GM12801 (cell line): ENCODE data around the gene LRPPRC.

Experiments
- CTCF ChIP-seq: IDR thresholded peaks from one replicate; pipeline ENCODE4 v1.5.1; 2011; ENCODE audit warnings: control low read depth; ENCODE audit not compliant: insufficient read length; ENCODE audit errors: extremely low read depth

LRPPRC gene

GRCh38 chr2:43998263-43998662 lies 2.5 kb upstream of the LRPPRC start:
- no peak for TF ChIP-seq CTCF

GRCh38 chr2:43993437-43993836 lies 2.4 kb downstream of the LRPPRC start:
- no peak for TF ChIP-seq CTCF

GRCh38 chr2:43989545-43989944 lies 6.2 kb downstream of the LRPPRC start:
- TF ChIP-seq CTCF = no peak

- no peak for TF ChIP-seq CTCF
Measured at GRCh38 chr2:43986600-43986999, 9.2 kb downstream of the LRPPRC start.

- TF ChIP-seq CTCF = no peak
Measured at GRCh38 chr2:43985359-43985758, 10.4 kb downstream of the LRPPRC start.

GRCh38 chr2:43984533-43984932 lies 11.3 kb downstream of the LRPPRC start:
- TF ChIP-seq CTCF = no peak

- TF ChIP-seq CTCF = no peak
Measured at GRCh38 chr2:43980902-43981301, 14.9 kb downstream of the LRPPRC start.
